GM12878 (cell line): Measurements from ENCODE around the gene KDSR. TPM values are rescaled to one million over a fixed set of nuclear protein-coding genes. Genes with fewer than 3 reads are reported as not detected.

Experiments used
- ATAC-seq: fragments of 200-7000 bp; cut with Tn5 transposase; 3 replicates; pipeline ENCODE4 v1.9.1; 2020; ENCODE audit warnings: mild to moderate bottlenecking, moderate library complexity
- BruUV-seq: library from RNA; stranded (reverse); fragments of 400-500 nt; replicated peaks from 2 replicates; lab custom pipeline; 2021; lab: Mats Ljungman, UMichigan
- CTCF ChIA-PET: fragments of 300-600 bp; sonication (Branson Sonifier 250); formaldehyde crosslinking; extraction: SDS; loops from one replicate; lab custom pipeline; 2021; ENCODE audit warnings: inconsistent platforms; lab: Yijun Ruan, JAX
- POLR2A ChIA-PET: fragments of 350-600 bp; formaldehyde crosslinking; extraction: SDS; loops from one replicate; lab custom pipeline; 2021; ENCODE audit warnings: inconsistent platforms; lab: Charles Lee
- RAD21 ChIA-PET: fragments of 300-600 bp; sonication (Branson Sonifier 250); formaldehyde crosslinking; loops from one replicate; lab custom pipeline; 2023; ENCODE audit warnings: antibody characterized with exemption; ENCODE audit not compliant: unreplicated experiment; lab: Charles Lee
- SMC1A ChIA-PET: fragments of 300-600 bp; sonication (Branson Sonifier 250); formaldehyde crosslinking; loops from one replicate; lab custom pipeline; 2023; ENCODE audit not compliant: unreplicated experiment, uncharacterized antibody; lab: Charles Lee
- DNase-seq: peaks from one replicate; pipeline ENCODE4 v3.0.0-alpha.2; 2011; ENCODE audit warnings: low read depth, low spot score
- FAIRE-seq: peaks from 3 replicates; lab custom pipeline; 2011; peaks lifted over from hg19 to GRCh38; lab: Jason Lieb, UNC
- H2AFZ ChIP-seq: 2 replicates; pipeline ENCODE4 v1.6.0; 2011; ENCODE audit warnings: low read depth, low read length, control low read depth; ENCODE audit not compliant: control insufficient read depth
- H3K27ac ChIP-seq: 2 replicates; pipeline ENCODE4 v1.5.1; 2011; ENCODE audit warnings: control low read depth; ENCODE audit not compliant: control insufficient read depth, insufficient read depth
- H3K27me3 ChIP-seq, 2 experiments: replicated peaks in 1 of 2; 2 replicates each; pipeline versions ENCODE4 v1.6.0 to v1.6.1; 2011; ENCODE audit warnings: low read length in 1 of 2; ENCODE audit not compliant: control insufficient read depth in 2 of 2, insufficient read depth in 2 of 2
- H3K36me3 ChIP-seq, 2 experiments: 2 replicates each; pipeline ENCODE4 v1.5.1; 2011; ENCODE audit warnings: low read length in 1 of 2; ENCODE audit not compliant: control insufficient read depth in 2 of 2, insufficient read depth in 2 of 2
- H3K4me1 ChIP-seq: 2 replicates; pipeline ENCODE4 v1.6.1; 2011; ENCODE audit warnings: mild to moderate bottlenecking, low read length, moderate library complexity, mixed read lengths; ENCODE audit not compliant: control insufficient read depth, insufficient read depth
- H3K4me2 ChIP-seq: 2 replicates; pipeline ENCODE4 v1.6.0; 2011; ENCODE audit warnings: control low read depth; ENCODE audit not compliant: control insufficient read depth, insufficient read depth
- H3K4me3 ChIP-seq: fragments of 200-600 bp; sonication (generic); 2 replicates; pipeline ENCODE4 v1.5.1; 2016
- H3K79me2 ChIP-seq: 2 replicates; pipeline ENCODE4 v1.6.0; 2011; ENCODE audit warnings: low read length; ENCODE audit not compliant: control insufficient read depth, insufficient read depth
- H3K9ac ChIP-seq: 2 replicates; pipeline ENCODE4 v1.8.0; 2011; ENCODE audit warnings: low read length, control low read depth, mixed read lengths; ENCODE audit not compliant: control insufficient read depth, insufficient read depth
- H3K9me3 ChIP-seq: replicated peaks from 3 replicates; pipeline ENCODE4 v1.5.1; 2011; ENCODE audit warnings: mild to moderate bottlenecking, low read length; ENCODE audit not compliant: control insufficient read depth, insufficient read depth
- H4K20me1 ChIP-seq: 2 replicates; pipeline ENCODE4 v1.6.0; 2011; ENCODE audit not compliant: control insufficient read depth, insufficient read depth
- ASH2L ChIP-seq: fragments of 300-600, 200-600 bp; sonication (generic); IDR thresholded peaks from 2 replicates; pipeline ENCODE4 v1.6.1; 2017; ENCODE audit warnings: low read depth, mild to moderate bottlenecking, borderline replicate concordance
- CEBPZ ChIP-seq: fragments of 150-350 bp; IDR thresholded peaks from 2 replicates; pipeline ENCODE4 v1.6.1; 2016; ENCODE audit warnings: low read depth, low read length
- DPF2 ChIP-seq: fragments of 450-650 bp; IDR thresholded peaks from 2 replicates; pipeline ENCODE4 v1.6.1; 2017; ENCODE audit warnings: mild to moderate bottlenecking
- ELK1 ChIP-seq: IDR thresholded peaks from 2 replicates; pipeline ENCODE4 v1.6.1; 2012; ENCODE audit warnings: low read depth, low read length, improper control_type of control experiment
- HDAC2 ChIP-seq: fragments of 200-600 bp; sonication (generic); IDR thresholded peaks from 2 replicates; pipeline ENCODE4 v1.6.1; 2017
- HDAC6 ChIP-seq: fragments of 200-600 bp; sonication (generic); IDR thresholded peaks from one replicate; pipeline ENCODE4 v1.8.0; 2017; ENCODE audit warnings: antibody characterized with exemption; ENCODE audit not compliant: unreplicated experiment
- HDGF ChIP-seq: fragments of 450-650 bp; IDR thresholded peaks from 2 replicates; pipeline ENCODE4 v1.6.1; 2016; ENCODE audit warnings: antibody characterized with exemption
- MLLT1 ChIP-seq: fragments of 450-650 bp; IDR thresholded peaks from 2 replicates; pipeline ENCODE4 v1.6.1; 2016; ENCODE audit warnings: mild to moderate bottlenecking
- MTA2 ChIP-seq: fragments of 450-650 bp; IDR thresholded peaks from 2 replicates; pipeline ENCODE4 v1.6.1; 2016; ENCODE audit warnings: low read depth, mild to moderate bottlenecking, moderate library complexity
- NFIC ChIP-seq: IDR thresholded peaks from 2 replicates; pipeline ENCODE4 v1.6.1; 2012; ENCODE audit warnings: low read depth, mild to moderate bottlenecking, inconsistent platforms, low read length, moderate library complexity
- PML ChIP-seq: IDR thresholded peaks from 2 replicates; pipeline ENCODE4 v1.6.1; 2012; ENCODE audit warnings: low read length, inconsistent platforms
- TARDBP ChIP-seq: IDR thresholded peaks from 2 replicates; pipeline ENCODE4 v1.6.1; 2016; ENCODE audit warnings: borderline replicate concordance
- TCF7 ChIP-seq: IDR thresholded peaks from 2 replicates; pipeline ENCODE4 v1.6.1; 2014; ENCODE audit warnings: antibody characterized with exemption, borderline replicate concordance
- ZNF207 ChIP-seq: fragments of 450-650 bp; IDR thresholded peaks from 2 replicates; pipeline ENCODE4 v1.6.1; 2014; ENCODE audit warnings: antibody characterized with exemption, mild to moderate bottlenecking, borderline replicate concordance
- ZNF217 ChIP-seq: fragments of 450-650 bp; IDR thresholded peaks from 2 replicates; pipeline ENCODE4 v1.6.1; 2017; ENCODE audit warnings: antibody characterized with exemption, mild to moderate bottlenecking
- ZNF384 ChIP-seq: IDR thresholded peaks from 2 replicates; pipeline ENCODE4 v1.6.1; 2012; ENCODE audit warnings: low read depth, mild to moderate bottlenecking, low read length, improper control_type of control experiment, borderline replicate concordance
- WGBS: methylation state at CpG from one replicate; pipeline ENCODE4 v1.1.6; 2016; ENCODE audit warnings: low lambda C conversion rate; ENCODE audit not compliant: insufficient replicate concordance, insufficient coverage; ENCODE audit errors: missing lambda C conversion rate; 5-methylcytosine and 5-hydroxymethylcytosine counted together
- in situ Hi-C: fragments of 300-500 bp; cut with MboI; formaldehyde crosslinking; loops from 9 replicates; pipeline ENCODE4 v1.14.3; 2018; ENCODE audit warnings: mixed read lengths
- intact Hi-C: fragments of 100-400 bp; cut with micrococcal nuclease; formaldehyde crosslinking; loops from one replicate; pipeline ENCODE4 v1.14.2; 2022; ENCODE audit not compliant: unreplicated experiment
- polyA plus RNA-seq, 11 experiments: library from polyadenylated mRNA; depleted of rRNA in 4 of 11; unstranded in 6 of 11; stranded (reverse) in 5 of 11; fragments of >200 nt; fragmentation: Nextera tagmentation in 4 of 11; fragmentation: Illumina TruSeq in 1 of 11; extraction: Ambion mirVana in 4 of 11; extraction: Trizol in 1 of 11; gene quantifications; 1 replicate in 1 of 11; 2 replicates in 10 of 11; pipeline versions ENCODE4 v1.2.1 to v1.2.3, GENCODE V29; 2011 to 2016; ENCODE audit warnings: inconsistent platforms in 2 of 11, missing spikeins in 2 of 11, low read depth in 1 of 11
- total RNA-seq, 4 experiments: library from RNA; depleted of rRNA in 3 of 4; stranded (reverse); fragments of >200 nt in 3 of 4; fragmentation: Illumina TruSeq in 1 of 4; extraction: Trizol in 1 of 4; gene quantifications; 2 replicates each; pipeline versions ENCODE4 v1.2.1 to v1.2.3, GENCODE V29; 2013 to 2021

Gene KDSR
- total and polyA plus RNA-seq, 10 of the 15 experiments (the other 5 are each of a cell fraction or from before 2014, with no cell fraction given) = 5.2 to 25.9 (median 14.3) TPM

- no peak for DNase-seq
- Histone ChIP-seq H3K4me3 (peak overlapping the region; percentile 54), H3K27me3 (no peaks in the 10 kb centered on the region), H3K36me3 (no peaks in the 10 kb centered on the region), H2AFZ (peak overlapping the region; percentile 15; the same call in 1 of the 2 replicates), H3K4me1 (peaks cover 20% of the 10 kb centered on the region), H3K27ac (peak overlapping the region; percentile 75), H3K9me3 (no peaks in the 10 kb centered on the region), H3K4me2 (peak overlapping the region; percentile 51), H4K20me1 (no peaks in the 10 kb centered on the region), H3K79me2 (peaks cover 46% of the 10 kb centered on the region), H3K9ac (peak overlapping the region; percentile 70)
- ChIA-PET RAD21 (interaction anchor here (1.0 to 4.7 kb wide), 13 partner anchors 10 to 304 kb away, joined by 3 to 58 read pairs (median 6); no protein-coding TSS in a partner anchor), SMC1A (interaction anchor here (1.0 to 7.2 kb wide), 12 partner anchors 167 to 304 kb away, joined by 3 to 92 read pairs (median 6); no protein-coding TSS in a partner anchor), POLR2A (interaction anchor here (0.8 to 1.6 kb wide), 3 partner anchors 9 to 305 kb away, joined by 3 to 6 read pairs (median 5); no protein-coding TSS in a partner anchor), CTCF (interaction anchor here (0.9 to 7.3 kb wide), 9 partner anchors 44 to 307 kb away, joined by 3 to 123 read pairs (median 41); no protein-coding TSS in a partner anchor)
- BruUV-seq = no TSS peak
- ATAC-seq = no peak
- intact Hi-C loops = loop anchor here (5.0 to 10.0 kb wide), 3 partner anchors 101 to 606 kb away; partner anchors contain the start of genes PHLPP1 and VPS4B
- WGBS = 81% methylated on average over 8 of the region's 9 CpGs
- TF ChIP-seq ELK1 (no peak), CEBPZ (no peak), MTA2 (no peak), PML (no peak), DPF2 (no peak), ASH2L (no peak), ZNF207 (no peak), NFIC (no peak), TARDBP (no peak), HDAC2 (no peak), ZNF384 (peak; percentile 27; the same call in 1 of the 2 replicates), MLLT1 (peak; percentile 83), HDGF (no peak), TCF7 (no peak), HDAC6 (no peak), ZNF217 (no peak)
- in situ Hi-C loops = loop anchor here (5.0 kb wide), 1 partner anchor 304 kb away; no protein-coding TSS in a partner anchor
- no peak for FAIRE-seq
Measured at GRCh38 chr18:63321291-63321690, 45.7 kb downstream of the KDSR start.
